GM18907 (cell line): ENCODE measurements around the gene LAMC3.
"Not testable (repeated sequence)": the region's sequence is repeated elsewhere in the genome, so short reads cannot be mapped to it uniquely, and the experiment has no call there.

Experiments used
- ATAC-seq: cut with Tn5 transposase; IDR thresholded peaks from one replicate; pipeline ENCODE4 v1.9.1; 2021; ENCODE audit warnings: mild to moderate bottlenecking, moderate library complexity; ENCODE audit not compliant: unreplicated experiment

The LAMC3 gene

DNA sequence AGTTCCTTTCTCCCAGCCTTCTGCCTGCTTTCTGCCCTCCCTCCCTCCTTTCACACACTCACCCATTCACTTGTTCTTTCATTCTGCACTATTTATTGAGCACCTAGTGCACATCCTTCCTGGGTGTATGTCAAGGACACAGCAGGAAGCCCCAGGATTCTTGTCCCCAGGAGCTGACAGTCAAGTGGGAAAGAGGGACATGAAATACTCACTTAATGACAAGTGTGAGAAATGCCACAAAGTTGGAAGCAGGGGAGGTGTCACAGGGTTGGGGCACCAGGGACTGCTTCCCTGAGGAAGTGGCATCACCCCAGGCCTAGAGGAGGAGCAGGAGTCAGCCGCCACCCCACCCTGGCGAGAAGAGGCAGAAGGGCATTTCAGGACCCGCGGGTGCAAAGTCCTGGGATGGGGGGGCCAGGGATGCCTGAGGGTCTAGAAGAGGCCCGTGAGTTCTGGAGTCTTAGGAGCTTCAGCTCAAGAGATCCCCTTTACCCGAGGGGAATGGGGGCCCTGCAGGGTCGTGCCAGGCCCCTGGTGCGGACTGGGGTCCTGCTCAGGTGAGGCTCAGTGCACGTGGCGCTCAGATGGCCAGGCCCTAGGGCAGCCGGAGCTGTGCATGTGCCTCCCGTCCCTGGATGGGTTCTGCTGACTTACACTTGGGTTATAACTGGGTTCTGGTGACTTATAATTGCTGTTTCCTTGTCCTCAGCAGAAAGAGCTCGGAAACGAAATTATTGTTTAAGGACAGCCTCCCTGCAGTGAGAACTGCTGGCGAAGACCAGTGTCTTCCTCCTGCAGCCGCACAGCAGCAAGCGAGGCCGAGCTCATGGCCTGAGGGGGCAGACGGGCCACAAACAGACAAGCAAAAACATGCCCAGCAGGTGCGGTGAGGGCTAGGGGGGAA is 16.9 kb upstream of the LAMC3 start:
- ATAC-seq: no peak

- ATAC-seq: no peak
These were observed 16.3 kb upstream of the LAMC3 start for GRCh38 chr9:130992682-130993032.

DNA sequence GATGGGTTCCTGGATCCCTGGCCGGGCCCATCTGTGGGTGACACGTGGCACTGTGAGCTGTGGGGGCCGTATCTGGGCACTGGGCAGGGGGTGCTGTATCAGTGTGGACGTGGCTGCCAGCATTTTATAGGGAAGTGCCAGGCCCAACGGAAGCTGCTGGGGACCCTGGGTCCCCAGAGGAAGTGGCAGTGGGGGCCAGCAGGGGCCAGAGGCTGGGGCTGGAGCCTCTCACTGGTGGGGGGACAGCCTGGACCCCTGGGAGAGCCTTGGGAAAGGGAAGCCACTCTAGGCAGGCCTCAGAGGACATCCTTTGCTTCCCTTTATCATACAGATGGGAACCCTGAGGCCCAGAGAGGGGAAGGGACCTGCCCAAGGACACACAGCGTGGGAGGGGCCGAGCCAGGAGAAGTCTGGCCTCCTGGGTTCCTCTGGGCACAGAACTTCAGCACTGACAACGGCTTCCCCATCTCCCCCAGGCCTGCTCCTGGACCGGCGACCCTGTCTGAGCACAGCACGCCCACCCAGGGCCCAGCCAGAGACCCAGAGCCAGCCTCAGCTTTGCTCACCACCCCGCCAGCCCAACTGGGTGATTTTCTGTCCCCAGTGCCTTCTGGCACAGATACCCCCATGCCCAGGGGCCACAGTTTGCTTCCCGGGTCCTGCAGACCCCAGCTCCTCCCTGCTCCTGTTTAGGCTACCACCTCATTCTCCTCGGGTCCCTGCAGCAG is 15.5 kb upstream of the LAMC3 start:
- ATAC-seq: no peak

GRCh38 chr9:130994135-130995085 is 14.6 kb upstream of the LAMC3 start:
- ATAC-seq: no peak

GRCh38 chr9:130995086-130996011 is 13.6 kb upstream of the LAMC3 start:
- no peak for ATAC-seq

DNA sequence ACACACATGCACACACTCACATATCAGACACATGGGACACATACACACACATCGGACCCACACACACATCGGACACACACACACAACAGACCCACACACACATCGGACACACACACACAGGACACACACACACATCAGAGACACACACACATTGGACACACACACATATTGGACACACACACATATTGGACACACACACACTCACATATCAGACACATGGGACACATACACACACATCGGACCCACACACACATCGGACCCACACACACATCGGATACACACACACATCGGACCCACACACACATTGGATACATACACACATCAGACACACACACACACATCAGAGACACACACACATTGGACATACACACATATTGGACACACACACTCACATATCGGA is 12.8 kb upstream of the LAMC3 start:
- ATAC-seq: no peak

DNA sequence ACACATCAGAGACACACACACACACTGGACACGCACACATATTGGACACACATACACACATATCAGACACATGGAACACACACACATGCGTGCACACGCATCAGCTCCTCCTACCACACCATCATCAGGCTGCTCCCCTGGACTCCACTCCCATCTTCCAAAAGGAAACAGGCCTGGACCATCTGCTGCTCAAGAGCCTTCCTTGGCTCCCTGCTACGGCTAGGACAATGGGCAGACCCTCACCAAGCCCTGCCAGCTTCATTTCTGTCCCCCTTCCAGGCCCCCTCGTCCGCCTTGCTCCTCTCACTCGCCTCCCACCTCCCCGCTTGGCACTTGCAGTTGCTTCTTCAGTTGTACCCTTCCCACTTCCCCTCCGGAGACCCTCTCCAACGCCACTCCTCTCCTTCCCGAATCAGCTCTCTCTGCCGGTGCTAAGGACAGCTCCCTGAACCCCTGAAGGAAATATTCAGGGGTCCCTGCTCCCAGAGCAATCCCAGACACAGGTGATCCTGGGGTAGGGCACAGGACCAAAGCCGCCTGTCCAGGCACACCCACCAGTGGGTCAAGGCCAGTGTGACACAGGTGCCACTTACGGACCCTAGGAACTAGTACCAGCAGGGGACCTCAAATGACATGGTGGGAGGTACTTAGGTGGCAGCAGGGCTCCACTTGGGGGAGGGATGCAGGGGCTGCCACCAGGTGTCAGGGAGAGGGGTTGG is 12.1 kb upstream of the LAMC3 start:
- ATAC-seq: no peak

DNA sequence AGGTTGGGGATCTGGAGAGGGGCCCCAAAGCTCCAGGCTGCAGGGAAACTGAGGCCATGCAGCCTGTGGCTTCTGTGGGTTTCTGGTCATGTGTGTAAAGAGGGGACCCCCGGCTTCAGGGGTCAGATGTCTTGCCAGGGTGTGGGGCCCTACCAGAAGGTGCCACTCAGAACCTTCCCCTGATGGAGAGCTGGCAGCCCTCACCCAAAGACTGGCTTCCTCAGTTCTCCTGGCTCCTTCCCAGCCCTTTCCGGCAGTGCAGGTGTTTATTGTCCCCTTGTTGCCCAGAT is 11.6 kb upstream of the LAMC3 start:
- ATAC-seq: no peak

DNA sequence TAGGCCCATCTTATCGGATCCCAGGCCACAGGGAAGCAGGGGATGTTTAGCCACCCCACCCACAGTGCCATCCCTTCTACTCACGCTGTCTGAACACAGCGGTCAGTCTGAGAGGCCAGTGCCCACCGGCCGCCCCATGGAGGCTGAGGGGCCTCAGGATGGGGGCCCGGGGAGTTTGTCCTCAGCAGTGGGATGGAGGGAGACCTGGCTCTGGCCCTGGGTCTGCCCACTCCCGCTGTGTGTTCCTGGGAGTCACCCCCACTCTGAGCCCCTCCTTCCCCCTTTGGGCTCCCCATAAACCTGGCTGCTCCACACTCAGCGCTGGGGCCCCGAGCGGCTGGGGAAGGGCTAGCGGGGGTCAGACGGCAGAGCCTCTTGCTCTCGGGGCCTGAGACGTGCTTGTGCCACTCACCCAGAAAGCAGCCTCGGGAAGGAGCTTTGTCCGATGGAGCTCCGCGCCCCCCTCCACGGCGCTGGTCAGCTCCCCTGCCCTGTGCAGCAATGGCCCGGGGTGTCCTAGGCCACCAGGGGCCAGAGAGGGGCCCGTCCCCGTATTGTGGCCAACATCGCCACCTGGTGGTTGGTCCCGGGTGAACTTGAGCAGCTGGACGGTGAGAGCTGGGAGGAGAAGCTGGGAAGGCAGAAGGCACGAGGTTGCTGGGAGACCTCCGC is 10.9 kb upstream of the LAMC3 start:
- ATAC-seq: no peak

- no peak for ATAC-seq
These were observed 10.3 kb upstream of the LAMC3 start for GRCh38 chr9:130998597-130999244.

GRCh38 chr9:130999245-130999623 is 9.7 kb upstream of the LAMC3 start:
- no peak for ATAC-seq

DNA sequence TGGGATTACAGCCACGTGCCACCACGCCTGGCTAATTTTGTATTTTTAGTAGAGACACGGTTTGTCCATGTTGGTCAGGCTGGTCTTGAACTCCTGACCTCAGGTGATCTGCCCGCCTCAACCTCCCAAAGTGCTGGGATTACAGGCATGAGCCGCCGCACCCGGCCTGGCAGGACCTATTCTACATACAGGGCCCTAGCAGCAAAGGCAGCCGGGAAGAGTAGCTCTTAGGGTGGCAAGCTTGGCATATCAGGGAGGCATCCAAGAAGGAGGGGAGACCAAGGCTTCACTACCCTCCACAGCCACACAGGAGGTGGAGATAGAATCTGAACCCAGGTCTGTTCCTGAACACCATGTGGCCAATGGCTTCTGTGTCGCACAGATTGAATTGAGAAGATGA is 8.4 kb upstream of the LAMC3 start:
- not testable (repeated sequence) for ATAC-seq

DNA sequence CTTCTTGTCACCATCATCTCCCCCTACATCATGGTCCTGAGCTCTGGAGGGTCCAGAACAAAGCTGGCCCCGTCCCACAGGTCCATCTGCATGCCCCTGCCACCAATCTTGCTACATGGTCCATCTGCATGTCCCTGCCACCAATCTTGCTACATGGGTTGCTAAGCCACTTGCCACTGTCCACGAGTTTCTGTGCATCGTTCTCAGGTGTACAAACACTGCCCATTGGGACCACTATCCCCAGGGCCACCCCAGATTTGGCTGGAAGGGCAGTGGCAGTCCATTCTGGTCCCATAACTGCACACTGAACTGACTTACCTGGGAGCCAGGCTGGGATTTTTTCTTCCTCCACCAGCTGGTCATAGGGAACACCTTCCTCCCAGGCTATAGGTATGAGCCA is 8.0 kb upstream of the LAMC3 start:
- no peak for ATAC-seq

GRCh38 chr9:131001990-131002389 is 7.0 kb upstream of the LAMC3 start:
- no peak for ATAC-seq

- ATAC-seq: no peak
These were observed 2.4 kb upstream of the LAMC3 start for GRCh38 chr9:131006601-131007000.

GRCh38 chr9:131008086-131008485 is 888 bp upstream of the LAMC3 start:
- ATAC-seq: no peak

- no peak for ATAC-seq
These were observed 438 bp upstream of the LAMC3 start for GRCh38 chr9:131008563-131008908.

GRCh38 chr9:131010482-131011273 is 1.7 kb downstream of the LAMC3 start:
- ATAC-seq: no peak
